OCI-LY7 (cell line): ENCODE measurements around the gene DLGAP4.

ENCODE experiments used
- CTCF ChIP-seq: fragments of 200-600 bp; sonication (generic); conservative IDR thresholded peaks from 2 replicates; pipeline ENCODE4 v1.5.1; 2014; ENCODE audit warnings: mild to moderate bottlenecking, antibody characterized with exemption, low read length, moderate library complexity, mixed read lengths
- EZH2phosphoT487 ChIP-seq: fragments of 200-600 bp; sonication (generic); IDR thresholded peaks from 2 replicates; pipeline ENCODE4 v1.6.1; 2018; ENCODE audit warnings: low read depth, borderline replicate concordance, mild to moderate bottlenecking, mixed run types, antibody characterized with exemption, low read length, moderate library complexity, mixed read lengths

- no peak for TF ChIP-seq CTCF
- no peak for TF ChIP-seq EZH2phosphoT487
Observed at GRCh38 chr20:36351937-36352336, 45.8 kb downstream of the DLGAP4 start.
